IPS-11a (cell line): Measurements from ENCODE around the gene LRRC42.

Experiments
- H3K4me3 ChIP-seq: one replicate; pipeline ENCODE4 v1.5.1; 2013; ENCODE audit warnings: low read depth, low read length, control low read depth

The LRRC42 gene

GRCh38 chr1:53938136-53938830, 7.9 kb upstream of the LRRC42 start:
- no peak overlapping the region for H3K4me3 ChIP-seq

DNA sequence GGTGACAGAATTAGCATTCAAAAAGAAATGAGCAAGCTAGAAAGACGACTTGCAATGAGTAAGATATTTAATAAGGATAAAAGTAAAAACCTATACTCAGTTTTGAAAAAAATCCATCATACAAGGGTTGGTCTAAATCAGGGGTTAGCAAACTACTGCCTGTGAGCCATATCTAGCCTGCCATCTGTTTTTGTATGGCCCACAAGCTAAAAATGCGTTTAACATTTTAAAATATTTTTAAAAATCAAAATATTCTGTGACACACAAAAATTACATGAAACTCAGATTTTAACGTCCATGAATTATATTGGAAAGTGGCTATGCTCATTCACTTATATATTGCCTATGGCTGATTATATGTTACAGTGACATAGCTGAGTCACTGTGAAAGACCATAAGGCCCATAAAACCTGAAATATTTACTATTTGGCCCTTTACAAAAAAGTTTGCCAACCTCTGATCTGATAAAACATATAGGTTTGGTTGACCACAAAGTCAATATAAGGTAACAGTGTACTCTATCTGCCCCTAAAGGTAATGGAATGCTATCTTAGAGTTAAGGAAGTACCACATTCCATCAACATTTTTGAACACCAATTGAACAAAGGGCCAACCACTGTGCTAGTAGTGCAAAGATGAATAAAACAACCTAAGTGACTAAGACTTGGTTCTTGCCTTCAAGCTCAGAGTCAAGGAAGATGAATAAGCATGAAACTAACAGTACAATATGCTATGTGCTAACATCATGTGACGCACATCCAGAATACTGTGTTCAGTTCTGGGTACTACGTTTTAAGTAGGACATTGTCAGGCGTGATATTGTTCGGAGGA, 3.8 kb upstream of the LRRC42 start:
- H3K4me3 ChIP-seq, result no peak overlapping the region

DNA sequence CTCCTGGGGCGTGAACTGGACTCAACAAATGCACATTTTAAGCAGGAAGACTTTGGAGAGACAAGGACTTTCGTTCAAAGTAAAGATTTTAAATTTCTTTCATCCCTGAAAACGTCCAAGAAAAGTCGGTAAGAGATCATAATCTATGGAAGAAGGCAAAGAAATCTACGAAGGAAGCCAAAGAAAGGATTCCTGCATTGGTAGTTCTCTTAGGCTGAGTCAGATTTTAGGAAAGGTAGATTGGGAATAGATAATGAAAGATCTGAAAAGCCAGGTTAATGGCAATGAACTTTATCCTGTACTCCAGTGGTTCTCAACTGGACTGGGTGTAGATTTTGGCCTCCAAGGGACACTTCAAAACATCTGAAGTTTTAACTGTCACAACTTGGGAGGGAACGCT, 3.1 kb upstream of the LRRC42 start:
- no peak overlapping the region for H3K4me3 ChIP-seq

GRCh38 chr1:53943490-53944043, 2.6 kb upstream of the LRRC42 start:
- no peak overlapping the region for H3K4me3 ChIP-seq

DNA sequence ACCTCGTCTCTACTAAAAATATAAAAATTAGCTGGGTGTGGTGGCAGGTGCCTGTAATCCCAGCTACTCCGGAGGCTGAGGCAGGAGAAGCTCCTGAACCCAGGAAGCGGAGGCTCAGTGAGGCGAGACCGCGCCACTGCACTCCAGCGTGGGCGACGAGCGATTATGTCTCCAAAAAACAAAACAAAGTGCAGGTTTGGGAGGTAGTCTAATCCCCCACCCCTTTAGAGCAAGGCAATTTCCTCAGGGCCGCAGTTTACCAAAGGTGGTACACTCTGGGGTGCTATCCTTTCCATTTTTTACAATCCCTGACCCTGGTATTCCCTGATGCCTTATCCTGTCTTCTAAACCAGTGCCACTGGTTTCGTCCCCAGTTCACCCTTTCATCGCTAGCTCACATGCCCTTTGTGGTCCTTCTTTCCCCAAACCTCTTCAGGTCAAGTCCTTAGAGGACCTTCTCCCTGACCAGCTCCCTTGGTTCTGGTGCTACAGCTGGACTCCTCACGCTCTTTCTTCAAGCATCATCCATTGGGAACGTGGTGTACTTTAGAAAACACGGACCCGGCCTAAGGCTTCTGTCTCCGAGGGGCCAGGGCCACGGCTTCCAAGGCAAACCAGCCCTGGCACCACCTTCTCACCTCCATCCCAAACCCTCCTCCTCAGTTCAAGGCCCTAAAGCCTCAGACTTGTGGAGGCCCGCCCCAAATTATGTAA, 1.5 kb upstream of the LRRC42 start:
- H3K4me3 ChIP-seq, result peak overlapping the region; percentile 80

- peak overlapping the region; percentile 80 for H3K4me3 ChIP-seq
Observed at GRCh38 chr1:53945183-53945432, 1.0 kb upstream of the LRRC42 start.

- H3K4me3 ChIP-seq, result peak within 1 kb of the TSS; percentile 80
Observed at GRCh38 chr1:53945433-53946251, 508 bp upstream of the LRRC42 start, which contains the start of gene IFT25. Gene IFT25, minus strand, starts transcription at chr1:53945699. Its CDS starts 5,617 bp downstream, at chr1:53940082.

DNA sequence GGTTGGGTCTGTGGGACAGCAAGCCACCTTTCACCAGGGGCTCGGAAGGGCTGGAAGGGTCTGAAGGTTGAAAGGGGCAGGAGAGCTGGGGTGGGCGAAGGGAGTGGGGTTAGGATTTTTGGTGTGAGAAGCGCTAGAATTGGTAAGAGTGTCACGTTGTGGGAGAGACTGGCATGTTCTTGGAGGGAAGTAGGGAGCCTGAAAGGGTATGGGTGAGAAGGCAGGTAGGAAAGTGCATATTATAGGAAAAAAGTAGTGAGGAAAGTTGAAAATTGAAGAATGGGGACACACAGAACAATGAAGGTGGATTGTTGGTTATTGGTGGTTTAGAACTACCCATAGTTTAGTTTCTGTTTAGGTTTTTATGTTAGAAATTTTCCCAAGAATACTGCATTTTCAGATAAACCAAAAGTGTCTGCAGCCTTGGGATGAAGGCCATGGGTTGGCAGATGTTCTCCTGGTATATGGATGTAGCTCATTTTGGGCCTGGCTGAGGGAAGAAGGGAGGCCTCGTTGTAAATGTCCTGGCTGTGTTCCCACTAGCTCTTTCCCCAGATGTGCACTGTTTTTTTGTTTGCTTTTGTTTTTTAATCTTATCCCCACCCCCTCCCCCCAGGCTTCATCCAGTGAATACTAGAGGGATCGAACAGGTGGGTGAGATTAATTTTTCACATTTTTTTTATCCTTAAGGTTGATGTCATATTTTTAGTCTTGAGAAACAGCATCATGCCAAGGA, 1.2 kb downstream of the LRRC42 start:
- peak overlapping the region; percentile 50 for H3K4me3 ChIP-seq

GRCh38 chr1:53948291-53948690, 2.1 kb downstream of the LRRC42 start:
- no peak overlapping the region for H3K4me3 ChIP-seq

DNA sequence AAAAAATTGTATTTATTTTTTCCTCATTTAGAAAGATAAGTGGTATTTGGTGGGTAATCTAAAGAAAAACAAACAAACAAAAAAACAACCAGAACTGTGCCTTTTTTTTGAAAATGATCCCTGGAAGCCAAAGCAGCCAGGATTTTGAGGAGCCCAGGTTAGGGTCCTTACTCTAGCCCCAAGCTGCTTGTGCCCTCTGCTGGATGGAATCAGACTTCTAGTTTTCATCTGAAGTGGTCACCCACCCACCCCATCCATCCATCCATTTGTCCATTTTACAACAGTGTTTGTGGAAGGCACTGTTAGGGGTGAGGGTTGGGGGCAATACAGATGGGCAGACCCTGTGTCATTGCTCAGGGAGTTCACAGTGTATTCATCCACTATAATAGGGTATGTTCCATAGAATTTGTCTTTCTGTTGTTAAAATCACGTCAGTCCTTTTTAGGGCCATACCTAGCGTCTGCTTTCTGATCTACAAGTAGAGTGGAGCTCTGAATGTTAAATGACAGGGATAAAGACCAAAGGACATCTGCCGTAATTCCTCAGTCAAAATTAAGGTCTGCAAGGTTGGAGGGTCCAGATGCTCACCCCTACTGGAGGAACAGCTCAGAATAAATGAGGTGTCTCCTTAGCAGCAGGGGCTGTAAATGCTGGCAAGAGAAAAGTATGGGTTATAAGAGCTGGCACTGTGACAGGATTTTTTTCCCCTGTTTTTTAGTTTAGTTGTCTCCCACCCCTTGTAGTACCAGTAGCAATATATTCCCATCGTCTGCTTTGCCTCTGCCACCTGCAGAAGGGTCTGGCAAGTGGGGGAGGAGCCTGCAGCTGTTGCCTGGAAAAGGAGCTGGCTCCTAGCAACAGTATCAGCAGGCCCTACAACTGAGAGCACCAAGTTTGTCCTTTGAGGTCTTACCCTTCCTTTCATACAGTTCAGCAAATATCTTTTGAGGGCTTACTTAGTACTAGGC, 3.2 kb downstream of the LRRC42 start:
- H3K4me3 ChIP-seq, result no peak overlapping the region

GRCh38 chr1:53951697-53952096, 5.5 kb downstream of the LRRC42 start:
- no peak overlapping the region for H3K4me3 ChIP-seq

- H3K4me3 ChIP-seq, result no peak overlapping the region
Observed at GRCh38 chr1:53954128-53954527, 8.0 kb downstream of the LRRC42 start.

DNA sequence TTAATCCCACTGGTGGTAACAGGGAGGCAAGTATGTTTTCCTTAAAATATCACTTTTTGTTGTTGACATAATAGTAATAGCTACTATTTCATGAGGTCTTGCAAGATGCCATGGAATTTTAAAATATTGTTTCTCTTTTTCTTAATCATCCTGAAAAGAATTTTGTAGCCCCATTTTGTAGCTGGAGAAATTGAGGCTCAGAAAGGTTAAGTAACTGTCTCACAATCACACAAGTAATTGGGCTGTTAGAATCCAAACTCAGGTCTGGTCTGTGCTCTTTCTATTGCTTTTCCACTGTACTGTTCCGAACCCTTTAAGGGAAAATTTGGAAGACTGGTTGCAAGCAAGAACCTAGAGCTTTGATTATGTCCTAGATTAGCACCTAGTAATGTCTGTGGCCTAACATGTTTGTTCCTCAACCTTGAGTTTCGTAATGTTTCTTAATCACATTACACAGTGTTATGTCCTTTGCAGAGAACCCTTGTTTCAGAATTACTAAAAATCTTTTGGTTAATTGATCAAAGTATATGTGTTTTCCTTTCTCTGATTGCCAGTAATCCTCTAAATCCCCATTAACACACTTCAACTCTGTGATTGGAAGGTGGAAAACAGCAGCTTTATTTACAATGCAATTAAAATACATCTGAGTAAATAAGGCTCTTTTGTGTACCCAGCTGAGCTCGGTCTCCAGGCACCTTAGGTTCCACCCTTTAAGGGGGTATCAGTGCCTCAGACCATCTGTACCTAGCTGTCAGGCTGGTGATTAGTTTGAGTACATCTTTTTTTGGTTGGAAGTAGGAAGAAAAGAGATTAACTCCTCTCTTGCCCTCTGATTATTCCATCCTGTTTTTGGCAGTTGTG, 10.4 kb downstream of the LRRC42 start:
- no peak overlapping the region for H3K4me3 ChIP-seq

GRCh38 chr1:53957194-53957818, 11.2 kb downstream of the LRRC42 start:
- H3K4me3 ChIP-seq, result no peak overlapping the region

DNA sequence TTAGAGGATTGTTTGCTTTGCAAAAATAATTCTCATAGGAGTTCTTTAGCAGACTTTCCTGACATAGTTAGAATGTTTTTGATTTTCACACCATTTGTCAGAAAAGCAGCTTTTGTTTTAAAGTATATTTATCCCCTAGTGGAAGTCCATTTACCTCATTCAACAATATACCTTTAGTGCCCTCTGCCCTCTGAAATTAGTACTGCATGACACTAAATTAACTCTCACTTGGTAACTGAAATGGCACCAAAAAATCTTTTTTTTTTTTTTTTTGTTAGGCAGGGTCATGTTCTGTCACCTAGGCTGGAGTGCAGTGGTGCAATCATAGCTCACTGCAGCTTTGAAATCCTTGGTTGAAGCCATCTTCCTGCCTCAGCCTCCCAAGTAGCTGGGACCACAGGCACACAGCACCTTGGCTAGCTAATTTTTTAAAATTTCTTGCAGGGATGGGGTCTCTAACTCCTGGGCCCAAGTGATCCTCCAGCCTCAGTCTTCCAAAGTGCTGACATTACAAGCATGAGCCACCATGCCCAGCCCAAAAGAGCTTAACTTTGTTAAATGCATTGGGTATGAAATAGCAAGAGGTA, 13.6 kb downstream of the LRRC42 start:
- no peak overlapping the region for H3K4me3 ChIP-seq

DNA sequence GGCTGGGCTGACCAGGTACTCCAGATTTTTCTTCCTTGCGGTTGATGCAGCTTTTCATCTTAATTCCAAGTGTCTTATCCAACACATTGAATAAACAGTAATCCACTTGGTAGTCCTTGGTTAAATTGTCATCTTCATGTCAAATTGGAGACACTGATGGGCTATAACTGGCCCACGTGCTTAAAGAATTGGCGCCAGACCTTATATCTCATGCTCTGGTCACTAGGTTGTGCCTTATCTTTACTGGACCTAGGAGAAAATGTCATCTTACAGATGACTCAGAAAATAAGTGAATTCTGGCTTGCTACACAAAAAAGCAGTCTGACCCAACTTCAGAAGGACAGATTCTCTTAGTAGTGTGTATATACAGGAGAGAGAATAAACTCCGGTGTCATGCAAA, 16.2 kb downstream of the LRRC42 start:
- H3K4me3 ChIP-seq, result no peak overlapping the region

GRCh38 chr1:53963460-53963859, 17.3 kb downstream of the LRRC42 start:
- no peak overlapping the region for H3K4me3 ChIP-seq
